ENCODE data around the gene TTC16.
"Not testable (repeated sequence)": the region's sequence is repeated elsewhere in the genome, so short reads cannot be mapped to it uniquely, and the experiment has no call there.

- TF ChIP-seq, protein P1, sequence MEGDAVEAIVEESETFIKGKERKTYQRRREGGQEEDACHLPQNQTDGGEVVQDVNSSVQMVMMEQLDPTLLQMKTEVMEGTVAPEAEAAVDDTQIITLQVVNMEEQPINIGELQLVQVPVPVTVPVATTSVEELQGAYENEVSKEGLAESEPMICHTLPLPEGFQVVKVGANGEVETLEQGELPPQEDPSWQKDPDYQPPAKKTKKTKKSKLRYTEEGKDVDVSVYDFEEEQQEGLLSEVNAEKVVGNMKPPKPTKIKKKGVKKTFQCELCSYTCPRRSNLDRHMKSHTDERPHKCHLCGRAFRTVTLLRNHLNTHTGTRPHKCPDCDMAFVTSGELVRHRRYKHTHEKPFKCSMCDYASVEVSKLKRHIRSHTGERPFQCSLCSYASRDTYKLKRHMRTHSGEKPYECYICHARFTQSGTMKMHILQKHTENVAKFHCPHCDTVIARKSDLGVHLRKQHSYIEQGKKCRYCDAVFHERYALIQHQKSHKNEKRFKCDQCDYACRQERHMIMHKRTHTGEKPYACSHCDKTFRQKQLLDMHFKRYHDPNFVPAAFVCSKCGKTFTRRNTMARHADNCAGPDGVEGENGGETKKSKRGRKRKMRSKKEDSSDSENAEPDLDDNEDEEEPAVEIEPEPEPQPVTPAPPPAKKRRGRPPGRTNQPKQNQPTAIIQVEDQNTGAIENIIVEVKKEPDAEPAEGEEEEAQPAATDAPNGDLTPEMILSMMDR (IDR thresholded peaks at IDR 0.05), result not testable (repeated sequence)
- not testable (repeated sequence) for TF ChIP-seq POLR2A, POLR2AphosphoS5, EP300 (IDR thresholded peaks at IDR 0.05)
These were observed 65.0 kb downstream of the TTC16 start for GRCh38 chr9:127780909-127781308.

All from suprapubic skin (tissue), 4 donors.